Measurements from ENCODE around the gene DIPK1C. TPM values are rescaled to one million over a fixed set of nuclear protein-coding genes. Genes with fewer than 3 reads are reported as not detected.

The DIPK1C gene
- total RNA-seq, 4 donors from 2014 or later = 0.12 to 9.1 TPM; not detected in 2

GRCh38 chr18:74492259-74492658 lies 35.2 kb upstream of the DIPK1C start:
- no peak overlapping the region for H3K27ac ChIP-seq
- intact Hi-C loops (cut with DNase I; ENCODE audit: low total_unique reads) = no loop called here
- H3K4me3 ChIP-seq = no peak overlapping the region
- no peak for DNase-seq
- no peaks in the 10 kb centered on the region for H3K27me3 ChIP-seq
- H3K36me3 ChIP-seq = no peaks in the 10 kb centered on the region
- TF ChIP-seq POLR2A (IDR thresholded peaks at IDR 0.05) (no peak), CTCF (IDR thresholded peaks at IDR 0.05) (no peak)
- H3K4me1 ChIP-seq = no peaks in the 10 kb centered on the region
- no peaks in the 10 kb centered on the region for H3K9me3 ChIP-seq

- DNase-seq = no peak
- H3K4me3 ChIP-seq = no peak overlapping the region
- no peaks in the 10 kb centered on the region for H3K27me3 ChIP-seq
- H3K4me1 ChIP-seq = no peaks in the 10 kb centered on the region
- intact Hi-C loops (cut with DNase I; ENCODE audit: low total_unique reads) = loop anchor here (10.0 kb wide), 1 partner anchor 135 kb away; no protein-coding TSS in a partner anchor
- H3K36me3 ChIP-seq = no peaks in the 10 kb centered on the region
- no peaks in the 10 kb centered on the region for H3K9me3 ChIP-seq
- H3K27ac ChIP-seq = no peak overlapping the region
- TF ChIP-seq CTCF (IDR thresholded peaks at IDR 0.05) (no peak), POLR2A (IDR thresholded peaks at IDR 0.05) (no peak)
These were observed 32.6 kb upstream of the DIPK1C start for GRCh38 chr18:74489676-74490075.

DNA sequence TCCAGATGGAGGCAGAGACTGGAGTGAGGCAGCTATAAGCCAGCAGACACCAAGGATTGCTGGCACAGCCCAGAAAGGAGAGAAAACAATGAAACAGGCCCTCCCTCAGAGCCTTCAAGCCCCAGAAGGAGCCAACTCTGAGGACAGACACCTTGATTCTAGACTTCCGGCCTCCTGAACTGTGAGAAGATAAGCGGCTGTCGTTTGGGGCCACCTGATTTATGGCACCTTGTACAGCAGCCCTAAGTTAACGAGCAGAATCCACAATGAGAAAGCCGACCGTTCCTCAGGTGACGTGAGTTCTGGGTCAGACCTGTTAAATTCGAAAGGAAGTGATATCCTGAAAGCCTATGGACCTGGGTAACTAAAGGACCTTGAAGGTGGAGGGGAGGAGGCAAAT lies 31.8 kb upstream of the DIPK1C start:
- no peaks in the 10 kb centered on the region for H3K27me3 ChIP-seq
- no peaks in the 10 kb centered on the region for H3K36me3 ChIP-seq
- intact Hi-C loops (cut with DNase I; ENCODE audit: low total_unique reads) = loop anchor here (10.0 kb wide), 1 partner anchor 134 kb away; no protein-coding TSS in a partner anchor
- H3K27ac ChIP-seq = no peak overlapping the region
- TF ChIP-seq CTCF (IDR thresholded peaks at IDR 0.05) (no peak), POLR2A (IDR thresholded peaks at IDR 0.05) (no peak)
- H3K9me3 ChIP-seq = no peaks in the 10 kb centered on the region
- no peak overlapping the region for H3K4me3 ChIP-seq
- no peaks in the 10 kb centered on the region for H3K4me1 ChIP-seq
- DNase-seq = no peak

DNA sequence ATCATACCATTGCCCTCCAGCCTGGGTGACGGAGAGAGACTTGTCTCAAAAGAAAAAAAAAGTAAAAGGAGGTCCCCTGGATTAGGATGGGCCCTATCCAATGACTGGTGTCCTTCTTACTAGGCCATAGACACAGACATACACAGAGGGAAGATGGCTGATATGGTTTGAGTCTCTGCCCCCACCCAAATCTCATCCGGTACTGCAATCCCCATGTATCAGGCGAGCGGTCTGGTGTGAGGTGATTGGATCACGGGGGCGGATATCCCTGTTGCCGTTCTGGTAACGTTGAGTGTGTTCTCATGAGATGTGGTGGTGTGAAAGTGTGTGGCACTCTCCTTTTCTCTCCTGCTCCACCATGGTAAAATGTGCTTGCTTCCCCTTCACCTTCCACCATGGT lies 31.2 kb upstream of the DIPK1C start:
- intact Hi-C loops (cut with DNase I; ENCODE audit: low total_unique reads) = loop anchor here (10.0 kb wide), 1 partner anchor 134 kb away; no protein-coding TSS in a partner anchor
- Histone ChIP-seq H3K4me3 (no peak overlapping the region), H3K36me3 (no peaks in the 10 kb centered on the region), H3K9me3 (no peaks in the 10 kb centered on the region), H3K4me1 (no peaks in the 10 kb centered on the region), H3K27me3 (no peaks in the 10 kb centered on the region), H3K27ac (no peak overlapping the region)
- TF ChIP-seq POLR2A (IDR thresholded peaks at IDR 0.05) = no peak
- TF ChIP-seq CTCF (IDR thresholded peaks at IDR 0.05) = no peak
- DNase-seq = no peak

GRCh38 chr18:74486119-74486849 lies 29.2 kb upstream of the DIPK1C start:
- no peak for DNase-seq
- H3K36me3 ChIP-seq = no peaks in the 10 kb centered on the region
- no peaks in the 10 kb centered on the region for H3K27me3 ChIP-seq
- no peak overlapping the region for H3K4me3 ChIP-seq
- peak overlapping the region in 1 of 2 donors; percentile 5 for H3K27ac ChIP-seq
- no peaks in the 10 kb centered on the region for H3K9me3 ChIP-seq
- TF ChIP-seq POLR2A (IDR thresholded peaks at IDR 0.05) = no peak
- TF ChIP-seq CTCF (IDR thresholded peaks at IDR 0.05) = no peak
- intact Hi-C loops (cut with DNase I; ENCODE audit: low total_unique reads) = loop anchor here (10.0 kb wide), 1 partner anchor 131 kb away; no protein-coding TSS in a partner anchor
- no peaks in the 10 kb centered on the region for H3K4me1 ChIP-seq
